ENCODE results near the gene RILPL1.

DNA sequence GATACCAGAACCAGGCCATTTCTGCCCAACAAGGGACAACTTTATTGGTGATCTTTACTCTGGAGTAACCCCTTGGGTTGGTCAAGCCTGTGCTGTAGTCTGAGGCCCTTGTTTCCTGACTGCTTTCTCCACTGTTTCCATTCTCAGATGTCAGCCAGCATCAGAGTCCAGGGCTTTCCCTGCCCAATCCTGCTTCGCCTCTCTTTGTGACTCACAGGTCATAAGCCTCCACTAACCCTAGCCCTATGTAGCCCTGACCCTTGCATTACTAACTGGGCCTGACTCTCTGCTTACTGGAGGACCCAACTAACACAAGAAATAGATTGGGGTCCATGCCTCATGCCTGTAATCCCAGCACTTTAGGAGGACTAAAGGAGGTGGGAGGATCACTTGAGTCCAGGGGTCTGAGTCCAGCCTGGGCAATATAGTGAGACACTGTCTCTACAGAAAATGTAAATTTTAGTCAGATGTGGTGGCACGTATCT is 84.2 kb downstream of the RILPL1 start:
- TF ChIP-seq EZH2 (IDR thresholded peaks at IDR 0.05) (no peak), POLR2AphosphoS5 (IDR thresholded peaks at IDR 0.05; ENCODE audit: borderline replicate concordance, low read depth, low read length) (no peak)
